Panc1 (cell line): ENCODE data around the gene MPRIP.

Experiments used
- CTCF ChIP-seq: fragments of 450-650 bp; IDR thresholded peaks from 2 replicates; pipeline ENCODE4 v1.5.1; 2017; ENCODE audit warnings: mild to moderate bottlenecking
- TCF7L2 ChIP-seq: IDR thresholded peaks from 2 replicates; pipeline ENCODE4 v1.6.1; 2011; ENCODE audit warnings: mild to moderate bottlenecking, low read depth, low read length, inconsistent platforms

DNA sequence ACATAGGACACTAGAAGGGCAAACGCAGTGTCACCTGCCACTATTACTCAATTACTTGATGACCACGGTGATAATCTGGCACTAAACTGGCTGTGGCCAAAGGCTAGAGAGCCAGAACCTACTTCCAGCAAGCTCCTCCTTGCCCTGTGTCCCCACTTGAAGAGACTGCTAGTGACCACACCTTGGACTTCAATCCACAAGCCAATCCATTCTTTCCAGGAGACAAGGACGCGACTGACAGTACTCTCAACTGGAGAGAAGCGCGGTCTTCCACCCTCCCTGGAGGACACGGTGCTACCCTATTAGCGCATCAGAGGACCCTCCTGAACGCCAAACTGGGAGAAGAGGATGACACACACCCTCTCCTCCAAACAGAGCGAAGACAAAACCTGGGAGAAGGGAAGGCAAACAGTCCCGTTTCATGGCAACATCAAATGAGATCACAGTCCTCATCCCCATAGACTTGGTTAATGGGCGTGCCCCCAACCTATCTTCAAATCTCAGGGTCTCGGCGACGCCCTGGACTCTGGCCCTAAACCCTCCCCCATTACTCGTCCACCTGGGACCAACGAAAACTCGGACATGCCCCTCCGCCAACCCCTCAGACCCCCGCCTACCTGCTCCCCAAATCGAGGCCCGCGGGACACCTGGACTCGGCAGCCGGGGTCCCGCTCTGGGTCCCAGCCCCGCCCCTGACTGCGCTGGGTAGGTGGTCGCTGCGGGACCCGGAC lies 194.2 kb downstream of the MPRIP start:
- TF ChIP-seq CTCF = no peak
- no peak for TF ChIP-seq TCF7L2
